ENCODE measurements around the gene AHR.

DNA sequence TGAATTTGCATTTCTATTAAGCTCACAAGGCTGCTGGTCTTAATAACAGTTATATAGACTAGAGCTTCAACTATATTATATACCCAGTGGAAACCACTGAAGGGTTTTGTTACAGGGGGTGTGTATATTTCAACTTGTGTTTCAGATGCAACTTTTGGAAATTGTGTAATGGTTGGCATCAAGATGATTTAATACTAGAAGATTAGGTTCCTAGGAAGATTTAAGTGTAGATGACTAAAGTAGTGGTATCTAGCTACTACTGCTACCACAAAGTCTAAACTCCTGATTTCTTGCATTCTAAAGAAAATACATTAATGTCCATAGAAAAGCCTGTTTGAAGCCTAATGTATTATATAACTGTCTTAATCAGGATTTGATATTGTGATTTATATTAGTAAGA lies 30.2 kb downstream of the AHR start:
- TF ChIP-seq EZH2 (IDR thresholded peaks at IDR 0.05; ENCODE audit: low read length, unreplicated experiment) (no peak), EZH2phosphoT487 (IDR thresholded peaks at IDR 0.05; ENCODE audit: borderline replicate concordance, low read length) (no peak)
- TF ChIP-seq, protein P1, sequence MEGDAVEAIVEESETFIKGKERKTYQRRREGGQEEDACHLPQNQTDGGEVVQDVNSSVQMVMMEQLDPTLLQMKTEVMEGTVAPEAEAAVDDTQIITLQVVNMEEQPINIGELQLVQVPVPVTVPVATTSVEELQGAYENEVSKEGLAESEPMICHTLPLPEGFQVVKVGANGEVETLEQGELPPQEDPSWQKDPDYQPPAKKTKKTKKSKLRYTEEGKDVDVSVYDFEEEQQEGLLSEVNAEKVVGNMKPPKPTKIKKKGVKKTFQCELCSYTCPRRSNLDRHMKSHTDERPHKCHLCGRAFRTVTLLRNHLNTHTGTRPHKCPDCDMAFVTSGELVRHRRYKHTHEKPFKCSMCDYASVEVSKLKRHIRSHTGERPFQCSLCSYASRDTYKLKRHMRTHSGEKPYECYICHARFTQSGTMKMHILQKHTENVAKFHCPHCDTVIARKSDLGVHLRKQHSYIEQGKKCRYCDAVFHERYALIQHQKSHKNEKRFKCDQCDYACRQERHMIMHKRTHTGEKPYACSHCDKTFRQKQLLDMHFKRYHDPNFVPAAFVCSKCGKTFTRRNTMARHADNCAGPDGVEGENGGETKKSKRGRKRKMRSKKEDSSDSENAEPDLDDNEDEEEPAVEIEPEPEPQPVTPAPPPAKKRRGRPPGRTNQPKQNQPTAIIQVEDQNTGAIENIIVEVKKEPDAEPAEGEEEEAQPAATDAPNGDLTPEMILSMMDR (conservative IDR thresholded peaks at IDR 0.05; ENCODE audit: low read depth, low read length), result no peak

Measured in PC-3 (cell line).